Neural progenitor cell (in vitro differentiated cells): ENCODE data around the gene PPP4R1. TPM values are rescaled to one million over a fixed set of nuclear protein-coding genes. Genes with fewer than 3 reads are reported as not detected.

Experiments used
- DNase-seq: peaks from one replicate; pipeline ENCODE4 v3.0.0-alpha.2; 2016; ENCODE audit warnings: low spot score
- H2AFZ ChIP-seq: fragments of 200-600 bp; sonication (generic); replicated peaks from 2 replicates; pipeline ENCODE4 v1.6.1; 2016; ENCODE audit warnings: antibody characterized with exemption
- H3F3A ChIP-seq: fragments of 200-600 bp; sonication (generic); 2 replicates; pipeline ENCODE4 v1.6.1; 2016; ENCODE audit warnings: antibody characterized with exemption, low read depth
- H3K27ac ChIP-seq: fragments of 200-600 bp; sonication (generic); 2 replicates; pipeline ENCODE4 v1.5.1; 2016; ENCODE audit warnings: mild to moderate bottlenecking
- H3K27me3 ChIP-seq: fragments of 200-600 bp; sonication (generic); 2 replicates; pipeline ENCODE4 v1.6.1; 2016; ENCODE audit warnings: mild to moderate bottlenecking, moderate library complexity
- H3K36me3 ChIP-seq: fragments of 200-600 bp; sonication (generic); 2 replicates; pipeline ENCODE4 v1.5.1; 2016
- H3K4me1 ChIP-seq: fragments of 200-600 bp; sonication (generic); 2 replicates; pipeline ENCODE4 v1.6.1; 2016; ENCODE audit warnings: mixed run types
- H3K4me2 ChIP-seq: fragments of 200-600 bp; sonication (generic); 2 replicates; pipeline ENCODE4 v1.6.1; 2016
- H3K4me3 ChIP-seq: fragments of 200-600 bp; sonication (generic); 2 replicates; pipeline ENCODE4 v1.5.1; 2016
- H3K79me2 ChIP-seq: fragments of 200-600 bp; sonication (generic); 2 replicates; pipeline ENCODE4 v1.6.1; 2016; ENCODE audit warnings: low read depth
- H3K9ac ChIP-seq: fragments of 200-600 bp; sonication (generic); 2 replicates; pipeline ENCODE4 v1.6.1; 2016
- H3K9me3 ChIP-seq: fragments of 200-600 bp; sonication (generic); 2 replicates; pipeline ENCODE4 v1.5.1; 2016; ENCODE audit warnings: low read depth
- H4K20me1 ChIP-seq: fragments of 200-600 bp; sonication (generic); 2 replicates; pipeline ENCODE4 v1.6.1; 2016; ENCODE audit warnings: low read depth
- H3K27ac Mint-ChIP-seq: 3 replicates; pipeline ENCODE4 v1.8.0; 2021; ENCODE audit warnings: mixed read lengths
- H3K27me3 Mint-ChIP-seq: 2 replicates; pipeline ENCODE4 v1.8.0; 2022; ENCODE audit warnings: low read depth, mild to moderate bottlenecking, inconsistent platforms, moderate library complexity, mixed read lengths; ENCODE audit not compliant: insufficient read depth
- H3K36me3 Mint-ChIP-seq: 3 replicates; pipeline ENCODE4 v1.8.0; 2021; ENCODE audit warnings: mixed read lengths
- H3K4me1 Mint-ChIP-seq: 3 replicates; pipeline ENCODE4 v1.8.0; 2021; ENCODE audit warnings: mixed read lengths
- H3K4me3 Mint-ChIP-seq: 3 replicates; pipeline ENCODE4 v1.8.0; 2021; ENCODE audit warnings: mild to moderate bottlenecking, moderate library complexity, mixed read lengths
- H3K9me3 Mint-ChIP-seq: 3 replicates; pipeline ENCODE4 v1.8.0; 2020; ENCODE audit warnings: mixed read lengths
- EZH2 ChIP-seq: fragments of 200-600 bp; sonication (generic); IDR thresholded peaks from 2 replicates; pipeline ENCODE4 v1.6.1; 2017; ENCODE audit warnings: antibody characterized with exemption, mild to moderate bottlenecking, moderate library complexity
- EZH2phosphoT487 ChIP-seq: fragments of 200-600 bp; sonication (generic); IDR thresholded peaks from 2 replicates; pipeline ENCODE4 v1.6.1; 2017; ENCODE audit warnings: antibody characterized with exemption
- total RNA-seq: library from RNA; depleted of rRNA; stranded (reverse); fragments of >200 nt; gene quantifications from 2 replicates; pipeline ENCODE4 v1.2.3, GENCODE V29; 2015; ENCODE audit warnings: low replicate concordance
- TF ChIP-seq, protein P1 (sequence below): fragments of 200-600 bp; sonication (generic); IDR thresholded peaks from 2 replicates; pipeline ENCODE4 v1.5.1; 2017; ENCODE audit warnings: antibody characterized with exemption, mild to moderate bottlenecking

Gene PPP4R1
- total RNA-seq, 1 donor from 2014 or later, result 102 TPM

DNA sequence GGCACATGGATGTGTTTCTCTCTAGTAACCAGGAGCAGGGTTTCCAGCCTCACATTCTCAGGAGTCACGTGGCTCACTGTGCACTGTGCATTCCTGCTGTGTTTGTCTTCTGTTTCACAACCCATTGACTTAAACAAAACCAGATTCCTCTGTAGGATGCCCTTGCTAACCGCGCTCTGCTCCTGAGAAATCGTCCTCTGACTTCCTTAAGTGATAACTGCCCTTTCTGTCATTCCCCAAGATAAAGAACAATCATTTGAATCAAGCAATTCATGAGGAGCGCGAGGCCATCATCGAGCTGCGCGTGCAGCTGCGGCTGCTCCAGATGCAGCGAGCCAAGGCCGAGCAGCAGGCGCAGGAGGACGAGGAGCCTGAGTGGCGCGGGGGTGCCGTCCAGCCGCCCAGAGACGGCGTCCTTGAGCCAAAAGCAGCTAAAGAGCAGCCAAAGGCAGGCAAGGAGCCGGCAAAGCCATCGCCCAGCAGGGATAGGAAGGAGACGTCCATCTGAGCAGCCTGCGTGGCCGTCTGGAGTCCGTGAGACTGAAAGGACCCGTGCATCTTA, 78.8 kb downstream of the PPP4R1 start:
- H3K79me2 ChIP-seq, result no peaks in the 10 kb centered on the region
- no peaks in the 10 kb centered on the region for H3K4me1 ChIP-seq
- no peak overlapping the region for H3K4me3 ChIP-seq
- H3K36me3 Mint-ChIP-seq, result peaks cover 27% of the 10 kb centered on the region
- no peaks in the 10 kb centered on the region for H3K9me3 Mint-ChIP-seq
- no peaks in the 10 kb centered on the region for H3K27me3 ChIP-seq
- no peak overlapping the region for H3K27ac ChIP-seq
- H3K4me2 ChIP-seq, result no peak overlapping the region
- H2AFZ ChIP-seq, result no peak overlapping the region
- H3K9ac ChIP-seq, result no peak overlapping the region
- H3K36me3 ChIP-seq, result no peaks in the 10 kb centered on the region
- H4K20me1 ChIP-seq, result no peaks in the 10 kb centered on the region
- no peaks in the 10 kb centered on the region for H3F3A ChIP-seq
- peak overlapping the region; percentile 96 for H3K27ac Mint-ChIP-seq
- H3K9me3 ChIP-seq, result no peaks in the 10 kb centered on the region
- TF ChIP-seq EZH2phosphoT487 (no peak), EZH2 (no peak)
- TF ChIP-seq, protein P1, sequence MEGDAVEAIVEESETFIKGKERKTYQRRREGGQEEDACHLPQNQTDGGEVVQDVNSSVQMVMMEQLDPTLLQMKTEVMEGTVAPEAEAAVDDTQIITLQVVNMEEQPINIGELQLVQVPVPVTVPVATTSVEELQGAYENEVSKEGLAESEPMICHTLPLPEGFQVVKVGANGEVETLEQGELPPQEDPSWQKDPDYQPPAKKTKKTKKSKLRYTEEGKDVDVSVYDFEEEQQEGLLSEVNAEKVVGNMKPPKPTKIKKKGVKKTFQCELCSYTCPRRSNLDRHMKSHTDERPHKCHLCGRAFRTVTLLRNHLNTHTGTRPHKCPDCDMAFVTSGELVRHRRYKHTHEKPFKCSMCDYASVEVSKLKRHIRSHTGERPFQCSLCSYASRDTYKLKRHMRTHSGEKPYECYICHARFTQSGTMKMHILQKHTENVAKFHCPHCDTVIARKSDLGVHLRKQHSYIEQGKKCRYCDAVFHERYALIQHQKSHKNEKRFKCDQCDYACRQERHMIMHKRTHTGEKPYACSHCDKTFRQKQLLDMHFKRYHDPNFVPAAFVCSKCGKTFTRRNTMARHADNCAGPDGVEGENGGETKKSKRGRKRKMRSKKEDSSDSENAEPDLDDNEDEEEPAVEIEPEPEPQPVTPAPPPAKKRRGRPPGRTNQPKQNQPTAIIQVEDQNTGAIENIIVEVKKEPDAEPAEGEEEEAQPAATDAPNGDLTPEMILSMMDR, result no peak
- peak overlapping the region; percentile 5 for H3K4me3 Mint-ChIP-seq
- H3K4me1 Mint-ChIP-seq, result peaks cover 20% of the 10 kb centered on the region
- H3K27me3 Mint-ChIP-seq, result peaks cover 2% of the 10 kb centered on the region
- peak; percentile 7 for DNase-seq

DNA sequence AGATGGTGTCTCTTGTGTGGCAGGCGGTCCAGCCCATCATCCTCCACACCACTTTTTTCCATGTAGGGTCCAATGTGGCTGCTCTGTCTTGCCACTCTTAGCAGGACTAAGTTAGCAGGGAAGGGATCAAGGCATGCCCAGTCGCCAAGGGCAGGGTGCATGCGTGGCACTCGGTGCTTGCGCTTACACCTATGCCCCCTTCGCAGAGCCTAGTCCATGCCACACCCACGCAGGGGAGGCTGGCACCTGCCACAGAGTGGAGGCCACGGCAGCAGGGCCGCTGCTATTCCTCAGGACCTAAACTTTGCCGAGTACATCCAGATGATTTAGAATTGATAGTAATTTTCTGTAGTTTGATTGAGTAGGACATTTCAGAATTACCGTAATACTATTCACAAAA, 79.5 kb downstream of the PPP4R1 start:
- Mint-ChIP-seq H3K9me3 (no peaks in the 10 kb centered on the region), H3K27ac (peak overlapping the region; percentile 96), H3K27me3 (peaks cover 2% of the 10 kb centered on the region), H3K36me3 (peaks cover 27% of the 10 kb centered on the region), H3K4me3 (no peak overlapping the region), H3K4me1 (peaks cover 20% of the 10 kb centered on the region)
- no peaks in the 10 kb centered on the region for H3K79me2 ChIP-seq
- H2AFZ ChIP-seq, result no peak overlapping the region
- H3K9me3 ChIP-seq, result no peaks in the 10 kb centered on the region
- H3K27ac ChIP-seq, result no peak overlapping the region
- no peak for TF ChIP-seq EZH2phosphoT487
- TF ChIP-seq, protein P1, result no peak
- no peak for TF ChIP-seq EZH2
- H3K36me3 ChIP-seq, result no peaks in the 10 kb centered on the region
- no peaks in the 10 kb centered on the region for H3F3A ChIP-seq
- DNase-seq, result no peak
- no peaks in the 10 kb centered on the region for H3K27me3 ChIP-seq
- no peak overlapping the region for H3K9ac ChIP-seq
- H3K4me1 ChIP-seq, result no peaks in the 10 kb centered on the region
- no peak overlapping the region for H3K4me3 ChIP-seq
- H3K4me2 ChIP-seq, result no peak overlapping the region
- H4K20me1 ChIP-seq, result no peaks in the 10 kb centered on the region

DNA sequence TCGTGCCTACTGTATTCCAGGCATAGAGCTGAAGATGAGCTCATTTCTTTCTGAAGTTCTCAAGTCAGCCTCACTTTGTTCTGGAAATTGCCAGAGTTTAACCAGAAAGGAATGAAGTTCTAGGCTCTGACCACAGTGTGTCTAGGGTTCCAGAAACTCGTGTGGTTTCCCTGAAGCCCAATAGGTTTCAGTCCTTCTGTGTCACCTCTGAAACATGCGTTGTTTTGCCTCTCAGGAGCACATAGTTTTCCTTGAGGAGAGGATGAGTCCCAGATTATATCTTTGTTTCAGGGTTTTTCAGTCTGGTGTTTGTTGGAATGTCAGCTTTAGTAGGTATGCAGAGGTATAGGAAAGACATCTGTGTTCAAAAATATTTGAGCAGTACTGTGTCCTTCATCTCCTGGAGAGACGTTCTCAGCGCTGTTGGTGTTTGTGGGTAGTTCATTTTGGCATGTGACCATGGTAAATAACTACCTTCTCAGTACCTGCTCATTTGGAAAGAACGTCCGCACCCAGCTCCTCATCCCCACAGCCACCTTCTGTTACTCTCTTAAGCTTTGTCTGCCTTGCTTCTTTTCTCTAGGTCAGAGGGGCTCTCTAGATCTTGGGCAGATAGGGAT, 82.5 kb downstream of the PPP4R1 start:
- Histone ChIP-seq H3K27ac (no peak overlapping the region), H4K20me1 (no peaks in the 10 kb centered on the region), H3K4me2 (no peak overlapping the region), H3K4me3 (no peak overlapping the region), H3F3A (no peaks in the 10 kb centered on the region), H2AFZ (no peak overlapping the region), H3K9ac (no peak overlapping the region), H3K36me3 (no peaks in the 10 kb centered on the region), H3K4me1 (no peaks in the 10 kb centered on the region), H3K9me3 (peaks cover 7% of the 10 kb centered on the region), H3K27me3 (no peaks in the 10 kb centered on the region), H3K79me2 (no peaks in the 10 kb centered on the region)
- Mint-ChIP-seq H3K4me1 (peaks cover 20% of the 10 kb centered on the region), H3K36me3 (peaks cover 47% of the 10 kb centered on the region), H3K27me3 (no peaks in the 10 kb centered on the region), H3K4me3 (no peak overlapping the region), H3K9me3 (peaks cover 10% of the 10 kb centered on the region), H3K27ac (no peak overlapping the region)
- DNase-seq, result no peak
- TF ChIP-seq EZH2 (no peak), EZH2phosphoT487 (no peak)
- TF ChIP-seq, protein P1, result no peak
